GM12892 (cell line): ENCODE results near the gene LIPA.

Experiments used
- POLR2A ChIP-seq: IDR thresholded peaks from 2 replicates; pipeline ENCODE4 v1.6.1; 2011; ENCODE audit warnings: low read depth, low read length, control low read depth
- POLR2AphosphoS5 ChIP-seq: IDR thresholded peaks from 2 replicates; pipeline ENCODE4 v1.6.1; 2011; ENCODE audit warnings: low read depth, low read length, control low read depth
- TAF1 ChIP-seq: IDR thresholded peaks from 2 replicates; pipeline ENCODE4 v1.6.1; 2011; ENCODE audit warnings: low read depth, mild to moderate bottlenecking, control low read depth, low read length, borderline replicate concordance

DNA sequence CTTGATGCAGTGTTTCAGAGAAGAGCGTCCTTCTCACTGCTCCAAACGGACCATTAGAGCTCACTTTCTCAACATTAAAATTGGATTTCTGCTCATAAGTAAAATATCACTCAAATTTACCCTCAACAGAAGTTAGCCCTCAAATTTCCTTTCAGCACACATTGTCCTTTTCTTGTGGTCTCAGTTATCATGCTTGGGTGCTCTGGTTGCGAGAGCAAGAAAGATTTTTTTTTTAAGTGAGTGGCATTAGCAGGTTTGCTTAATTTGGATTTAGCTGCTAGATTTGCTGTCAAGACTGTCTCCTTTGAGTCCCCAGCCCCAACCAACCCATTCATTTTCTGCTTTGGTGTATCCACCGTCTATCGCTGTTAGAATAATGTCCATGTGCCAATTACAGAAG is 41.9 kb downstream of the LIPA start:
- TF ChIP-seq POLR2AphosphoS5 (no peak), TAF1 (no peak), POLR2A (no peak)
